Measurements from ENCODE around the gene SNTA1. TPM values are rescaled to one million over a fixed set of nuclear protein-coding genes. Genes with fewer than 3 reads are reported as not detected.

Gene SNTA1
- total RNA-seq, 1 experiment from 2014 or later: 9.9 TPM

DNA sequence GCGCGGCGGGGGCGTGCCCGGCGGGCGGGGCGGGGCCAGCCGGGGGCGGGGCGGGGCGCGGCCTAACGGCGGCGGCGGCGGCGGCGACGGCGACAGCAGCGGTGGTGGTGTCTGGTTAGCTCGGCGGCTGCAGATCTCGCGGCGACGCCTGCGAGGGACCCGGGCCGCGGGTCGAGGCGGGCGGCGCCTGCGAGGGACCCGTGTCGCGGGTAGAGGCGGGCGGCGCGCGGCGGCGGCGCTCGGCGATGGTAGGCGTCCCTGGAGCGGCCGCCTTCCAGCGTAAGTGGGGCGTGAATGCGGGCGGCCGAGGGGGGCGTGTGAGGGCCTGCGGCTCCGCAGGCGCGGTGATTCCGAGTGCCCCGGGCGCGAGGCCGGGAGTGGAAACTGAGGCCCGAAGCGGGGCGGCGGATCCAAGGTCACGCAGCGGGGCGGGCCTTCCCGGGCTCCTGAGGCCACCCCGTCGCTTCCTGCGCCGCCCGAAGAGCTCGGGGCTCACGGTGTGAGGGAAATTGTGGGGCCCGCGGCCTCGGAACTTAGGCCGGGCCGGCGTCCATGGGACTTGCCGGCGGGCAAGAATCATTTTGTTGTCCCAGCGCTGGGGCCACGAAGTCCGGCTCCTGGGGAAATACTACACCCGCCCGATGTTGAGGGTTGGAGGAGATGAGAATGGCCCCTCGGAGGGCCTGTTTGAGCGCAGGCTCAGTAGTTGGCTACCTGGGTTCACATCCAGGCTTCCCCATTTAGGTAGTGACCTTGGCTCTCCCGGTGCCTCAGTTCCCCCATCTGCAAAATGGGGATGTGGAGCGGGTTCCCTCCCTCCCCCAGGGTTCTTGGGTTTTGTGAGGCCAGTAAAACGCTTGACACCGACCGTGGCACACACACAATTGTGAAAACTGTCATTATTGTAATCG is 46.7 kb upstream of the SNTA1 start, which contains the start of gene CBFA2T2:
Gene CBFA2T2, plus strand, starts transcription at position 74 of the 911 bp plus-strand sequence. Its CDS starts 172 bp downstream, at position 246.
- no peak within 1 kb of the TSS for H2AFZ ChIP-seq (ENCODE audit: low read length)
- no peak within 1 kb of the TSS for H3T11ph ChIP-seq (ENCODE audit: low read length)
- H4K8ac ChIP-seq (replicated peaks; ENCODE audit: insufficient read length, low read depth, low read length): no peak within 1 kb of the TSS
- no CpG with 5 or more reads among the region's 105 CpGs for WGBS (ENCODE audit: extremely low coverage, insufficient read length, low lambda C conversion rate)
- Mint-ChIP-seq H3K4me1 (peaks cover 9 to 10% of the 10 kb centered on the region in 2 experiments), H3K4me3 (peak within 1 kb of the TSS; percentile 78 to 88), H3K27me3 (ENCODE audit: low read depth) (no peaks in the 10 kb centered on the region; the same call in 1 of the 2 replicates), H3K9me3 (no peaks in the 10 kb centered on the region), H3K27ac (peak within 1 kb of the TSS; percentile 61 to 93 (median 67); a peak in 4 of 7 replicates), H3K36me3 (ENCODE audit: insufficient read depth in 1 of 3, low read depth in 3 of 3) (peaks cover 0 to 6% (median 0%) of the 10 kb centered on the region in 3 experiments; a peak in 3 of 7 replicates)
- H4K5ac ChIP-seq (ENCODE audit: insufficient read length, low read depth, low read length): no peak within 1 kb of the TSS
- H3K79me1 ChIP-seq (ENCODE audit: insufficient read depth, low read depth, low read length, poor library complexity, severe bottlenecking): no peaks in the 10 kb centered on the region
- H3K79me2 ChIP-seq (ENCODE audit: insufficient read depth, low read length): no peaks in the 10 kb centered on the region
- no peak within 1 kb of the TSS for H3K4ac ChIP-seq (ENCODE audit: low read depth, low read length)
- no peak within 1 kb of the TSS for H3K56ac ChIP-seq (ENCODE audit: insufficient read length, low read depth, low read length)
- peak within 1 kb of the TSS; percentile 66 for H3K18ac ChIP-seq (ENCODE audit: insufficient read length, low read depth, low read length)
- no peak within 1 kb of the TSS for H2BK120ac ChIP-seq (ENCODE audit: low read depth, low read length, poor library complexity, severe bottlenecking)
- no peaks in the 10 kb centered on the region for H3K27me3 ChIP-seq (ENCODE audit: insufficient read depth, low read length)
- peaks cover 11% of the 10 kb centered on the region for H3K23me2 ChIP-seq (ENCODE audit: insufficient read length, low read depth, low read length, poor library complexity, severe bottlenecking)
- no peaks in the 10 kb centered on the region for H3K4me1 ChIP-seq (ENCODE audit: insufficient read depth, low read length)
- no peak for DNase-seq
- TF ChIP-seq CTCF (conservative IDR thresholded peaks at IDR 0.05): no peak
- H3K23ac ChIP-seq (ENCODE audit: insufficient read length, low read depth, low read length): no peak within 1 kb of the TSS
- peak within 1 kb of the TSS; percentile 65 for H3K4me2 ChIP-seq (ENCODE audit: insufficient read depth, insufficient read length, low read length)
- H2BK5ac ChIP-seq (ENCODE audit: insufficient read length, low read length): no peak within 1 kb of the TSS
- H3K9me3 ChIP-seq (ENCODE audit: control insufficient read depth, low read depth, low read length): no peaks in the 10 kb centered on the region
- H2BK15ac ChIP-seq (ENCODE audit: low read depth, low read length): no peak within 1 kb of the TSS
- H2BK12ac ChIP-seq (ENCODE audit: insufficient read length, low read depth, low read length): no peak within 1 kb of the TSS
- peak within 1 kb of the TSS; percentile 37 for H3K9ac ChIP-seq (ENCODE audit: extremely low read depth, insufficient read length, low read length)
- peak within 1 kb of the TSS; percentile 82; the same call in 1 of the 2 replicates for H3K14ac ChIP-seq (ENCODE audit: insufficient read depth, low read length)
- no peak within 1 kb of the TSS for H4K91ac ChIP-seq (ENCODE audit: insufficient read length, low read depth, low read length)
- no peak within 1 kb of the TSS for H2BK20ac ChIP-seq (ENCODE audit: low read depth, low read length, poor library complexity, severe bottlenecking)
- H2AK5ac ChIP-seq (ENCODE audit: insufficient read length, low read length): no peak within 1 kb of the TSS
- no peak within 1 kb of the TSS for H3K27ac ChIP-seq (ENCODE audit: insufficient read length, low read depth, low read length)
- no peaks in the 10 kb centered on the region for H4K20me1 ChIP-seq (ENCODE audit: control insufficient read depth, insufficient read depth, insufficient read length)

Data from H9 (cell line).